Measurements from ENCODE around the gene ACSF3.

DNA sequence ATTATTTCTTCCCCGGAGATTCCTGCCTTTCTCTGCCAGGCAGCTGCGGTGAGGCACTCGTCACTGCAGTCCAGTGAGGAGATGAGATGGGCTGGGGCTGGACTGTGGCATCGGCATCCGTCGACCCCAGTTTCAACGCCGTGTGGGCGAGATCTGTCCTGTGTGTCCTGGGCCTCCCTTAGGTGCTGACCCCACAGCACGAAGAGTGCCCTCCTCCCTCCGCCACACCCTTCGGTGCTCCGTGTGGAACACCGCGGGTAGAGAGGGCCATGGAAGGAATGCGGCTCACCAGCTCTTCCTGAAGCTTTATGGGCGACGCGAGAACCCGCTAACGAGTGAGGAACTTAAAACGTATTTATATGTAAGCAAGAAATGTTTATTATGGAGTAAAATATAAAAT is 17.6 kb downstream of the ACSF3 start:
- no peak for TF ChIP-seq CTCF (IDR thresholded peaks at IDR 0.05)
- TF ChIP-seq POLR2AphosphoS5 (IDR thresholded peaks at IDR 0.05), result no peak

All from sigmoid colon (tissue), 4 donors.